ENCODE results near the gene CABYR. TPM values are rescaled to one million over a fixed set of nuclear protein-coding genes. Genes with fewer than 3 reads are reported as not detected.
A peak's percentile ranks its signal among the peaks of the same experiment; 100 is the strongest.

The CABYR gene
- total and polyA plus RNA-seq, 9 donors, result 1.1 to 8.1 (median 2.0) TPM; not detected in 1

DNA sequence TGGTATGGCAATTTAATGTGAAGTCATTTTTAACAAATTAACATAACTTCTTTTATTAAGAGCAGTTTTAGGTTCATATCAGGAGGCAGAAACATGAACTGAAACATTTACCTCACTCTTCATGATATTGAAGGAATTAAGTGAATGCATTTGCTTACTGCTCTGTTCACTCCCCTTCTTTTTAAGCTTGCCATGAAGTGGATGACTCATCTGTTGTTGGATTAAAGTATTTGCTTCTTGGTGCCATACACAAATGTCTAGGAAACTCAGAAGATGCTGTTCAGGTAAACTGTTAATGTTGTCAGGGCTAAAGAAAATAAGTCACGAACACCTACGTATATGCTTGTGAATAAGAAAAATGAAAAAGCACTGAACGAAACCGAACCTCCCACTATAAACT lies 10.2 kb upstream of the CABYR start:
- no peak overlapping the region for H3K27ac ChIP-seq
- H3K4me3 ChIP-seq, result no peak overlapping the region
- H3K27me3 ChIP-seq, result no peaks in the 10 kb centered on the region
- intact Hi-C loops (cut with DNase I), result no loop called here
- peaks cover 4% of the 10 kb centered on the region for H3K4me1 ChIP-seq (ENCODE audit: insufficient read depth)
- no peak for DNase-seq
- WGBS, 3 donors, result 81 to 98% (median 96%) methylated on average over 4 of the region's 4 CpGs
- no peaks in the 10 kb centered on the region for H3K36me3 ChIP-seq
- H3K9me3 ChIP-seq, result no peaks in the 10 kb centered on the region
- TF ChIP-seq EP300 (IDR thresholded peaks at IDR 0.05) (no peak), POLR2A (IDR thresholded peaks at IDR 0.05) (no peak)
- TF ChIP-seq, protein P1, sequence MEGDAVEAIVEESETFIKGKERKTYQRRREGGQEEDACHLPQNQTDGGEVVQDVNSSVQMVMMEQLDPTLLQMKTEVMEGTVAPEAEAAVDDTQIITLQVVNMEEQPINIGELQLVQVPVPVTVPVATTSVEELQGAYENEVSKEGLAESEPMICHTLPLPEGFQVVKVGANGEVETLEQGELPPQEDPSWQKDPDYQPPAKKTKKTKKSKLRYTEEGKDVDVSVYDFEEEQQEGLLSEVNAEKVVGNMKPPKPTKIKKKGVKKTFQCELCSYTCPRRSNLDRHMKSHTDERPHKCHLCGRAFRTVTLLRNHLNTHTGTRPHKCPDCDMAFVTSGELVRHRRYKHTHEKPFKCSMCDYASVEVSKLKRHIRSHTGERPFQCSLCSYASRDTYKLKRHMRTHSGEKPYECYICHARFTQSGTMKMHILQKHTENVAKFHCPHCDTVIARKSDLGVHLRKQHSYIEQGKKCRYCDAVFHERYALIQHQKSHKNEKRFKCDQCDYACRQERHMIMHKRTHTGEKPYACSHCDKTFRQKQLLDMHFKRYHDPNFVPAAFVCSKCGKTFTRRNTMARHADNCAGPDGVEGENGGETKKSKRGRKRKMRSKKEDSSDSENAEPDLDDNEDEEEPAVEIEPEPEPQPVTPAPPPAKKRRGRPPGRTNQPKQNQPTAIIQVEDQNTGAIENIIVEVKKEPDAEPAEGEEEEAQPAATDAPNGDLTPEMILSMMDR (IDR thresholded peaks at IDR 0.05), result no peak

DNA sequence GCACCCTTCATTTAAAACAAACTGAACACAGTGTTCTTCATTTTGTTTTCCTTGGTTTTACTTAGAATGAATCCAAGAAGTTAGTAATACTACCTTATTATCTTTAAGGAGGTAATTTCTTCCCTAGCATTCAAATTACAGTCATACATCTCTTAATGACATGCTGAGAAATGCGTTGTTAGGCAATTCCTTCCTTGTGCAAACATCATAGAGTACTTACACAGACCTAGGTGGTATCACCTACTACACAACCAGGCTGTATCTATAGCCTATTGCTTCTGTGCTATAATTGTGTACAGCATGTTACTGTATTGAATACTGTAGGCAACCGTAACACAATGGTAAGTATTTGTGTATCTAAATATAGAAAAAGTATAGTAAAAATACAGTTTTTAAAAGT lies 8.4 kb upstream of the CABYR start:
- Histone ChIP-seq H3K27ac (no peak overlapping the region), H3K4me1 (ENCODE audit: insufficient read depth) (peaks cover 4% of the 10 kb centered on the region), H3K36me3 (no peaks in the 10 kb centered on the region), H3K4me3 (no peak overlapping the region), H3K27me3 (no peaks in the 10 kb centered on the region), H3K9me3 (no peaks in the 10 kb centered on the region)
- 64 to 98% (median 95%) methylated on average over 2 of the region's 2 CpGs for WGBS, 3 donors
- no peak for DNase-seq
- no peak for TF ChIP-seq POLR2A (IDR thresholded peaks at IDR 0.05)
- TF ChIP-seq, protein P1 (IDR thresholded peaks at IDR 0.05), result no peak
- no peak for TF ChIP-seq EP300 (IDR thresholded peaks at IDR 0.05)
- intact Hi-C loops (cut with DNase I), result no loop called here

DNA sequence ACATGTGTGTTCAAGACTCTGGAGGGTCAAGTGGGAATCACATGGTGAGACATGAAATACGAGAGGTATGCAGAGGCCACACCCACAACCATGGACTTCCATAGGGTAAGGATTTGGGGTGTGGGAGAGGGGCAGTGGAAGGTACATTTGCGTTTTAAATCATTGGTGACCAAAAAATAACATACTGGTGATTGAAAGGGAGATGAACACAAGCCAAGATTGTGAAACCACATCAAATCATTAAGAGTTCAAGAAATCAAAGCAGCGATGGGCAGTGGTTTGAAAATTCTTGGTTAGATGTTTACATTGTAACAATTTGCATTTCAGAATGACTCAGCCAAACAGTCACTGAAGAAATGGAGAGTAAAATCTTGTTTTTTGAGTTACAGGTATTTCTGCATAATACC lies 1.9 kb upstream of the CABYR start:
- Histone ChIP-seq H3K4me1 (ENCODE audit: insufficient read depth) (peaks cover 5% of the 10 kb centered on the region), H3K27me3 (no peaks in the 10 kb centered on the region), H3K27ac (no peak overlapping the region), H3K9me3 (no peaks in the 10 kb centered on the region), H3K36me3 (no peaks in the 10 kb centered on the region), H3K4me3 (no peak overlapping the region)
- 75 to 91% (median 76%) methylated on average over 3 of the region's 3 CpGs for WGBS, 3 donors
- intact Hi-C loops (cut with DNase I), result no loop called here
- TF ChIP-seq EP300 (IDR thresholded peaks at IDR 0.05) (no peak), POLR2A (IDR thresholded peaks at IDR 0.05) (no peak)
- TF ChIP-seq, protein P1 (IDR thresholded peaks at IDR 0.05), result no peak
- DNase-seq, result no peak

DNA sequence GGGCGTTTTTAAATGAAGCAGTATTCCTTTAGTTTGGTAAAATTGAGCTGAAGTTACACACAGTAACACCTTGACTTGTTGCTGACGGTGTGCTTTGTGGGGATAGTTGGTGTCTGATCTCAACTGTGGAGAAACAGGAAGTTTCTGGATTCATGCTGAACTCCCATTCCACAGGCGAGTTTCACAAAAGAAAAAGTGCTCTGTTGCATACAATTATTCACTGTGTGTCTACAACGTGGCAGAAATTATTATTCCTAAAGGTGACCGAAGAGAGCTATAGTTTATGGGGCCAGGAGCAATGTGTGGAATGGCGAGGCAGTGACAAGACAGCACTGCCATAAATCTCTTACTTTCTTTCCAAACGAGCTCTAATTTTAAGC lies 463 bp upstream of the CABYR start:
- DNase-seq, result no peak
- WGBS, 3 donors, result 12 to 19% (median 16%) methylated on average over 7 of the region's 7 CpGs
- Histone ChIP-seq H3K27me3 (no peaks in the 10 kb centered on the region), H3K9me3 (no peaks in the 10 kb centered on the region), H3K36me3 (no peaks in the 10 kb centered on the region), H3K4me1 (ENCODE audit: insufficient read depth) (peaks cover 5% of the 10 kb centered on the region), H3K4me3 (peak overlapping the region; percentile 62), H3K27ac (no peak overlapping the region)
- no peak for TF ChIP-seq POLR2A (IDR thresholded peaks at IDR 0.05)
- no peak for TF ChIP-seq EP300 (IDR thresholded peaks at IDR 0.05)
- TF ChIP-seq, protein P1 (IDR thresholded peaks at IDR 0.05), result no peak
- intact Hi-C loops (cut with DNase I), result no loop called here

DNA sequence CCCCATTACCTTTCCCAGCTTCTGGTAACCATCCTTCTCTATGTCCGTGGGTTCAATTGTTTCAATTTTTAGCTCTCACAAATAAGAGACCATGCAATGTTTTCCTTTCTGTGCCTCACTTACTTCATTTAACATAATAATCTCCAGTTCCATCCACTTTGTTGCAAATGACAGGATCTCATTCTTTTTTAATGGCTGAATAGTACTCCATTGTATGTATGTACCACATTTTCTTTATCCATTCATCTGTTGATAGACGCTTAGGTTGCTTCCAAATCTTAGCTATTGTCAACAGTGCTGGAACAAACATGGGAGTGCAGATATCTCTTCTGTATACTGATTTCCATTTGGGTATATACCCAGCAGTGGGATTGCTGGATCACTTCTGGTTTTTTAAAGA lies 1.8 kb downstream of the CABYR start:
- Histone ChIP-seq H3K27me3 (no peaks in the 10 kb centered on the region), H3K4me1 (ENCODE audit: insufficient read depth) (peaks cover 5% of the 10 kb centered on the region), H3K27ac (no peak overlapping the region), H3K4me3 (no peak overlapping the region), H3K36me3 (no peaks in the 10 kb centered on the region), H3K9me3 (no peaks in the 10 kb centered on the region)
- WGBS, 3 donors, result 94 to 96% (median 95%) methylated on average over 2 of the region's 2 CpGs
- no peak for DNase-seq
- TF ChIP-seq EP300 (IDR thresholded peaks at IDR 0.05) (no peak), POLR2A (IDR thresholded peaks at IDR 0.05) (no peak)
- TF ChIP-seq, protein P1 (IDR thresholded peaks at IDR 0.05), result no peak
- intact Hi-C loops (cut with DNase I), result no loop called here
